Mesenteric fat pad (tissue), 1 donor: ENCODE data around the gene UCKL1. TPM values are rescaled to one million over a fixed set of nuclear protein-coding genes. Genes with fewer than 3 reads are reported as not detected.
"Not testable (repeated sequence)": the region's sequence is repeated elsewhere in the genome, so short reads cannot be mapped to it uniquely, and the experiment has no call there.

Experiments
- DNase-seq: peaks from one replicate; pipeline ENCODE4 v3.0.0-alpha.2; 2020; ENCODE audit warnings: low spot score
- total RNA-seq: library from RNA; stranded (reverse); fragmentation: NEBNext Ultra II Directional; extraction: Animal tissue kit (Norgen Biotek cat#: 25700); gene quantifications from one replicate; pipeline ENCODE4 v1.2.1, GENCODE V29; 2021
- donor health status: DM: yes; HTN: yes; CAD: no.

UCKL1 gene
- total RNA-seq, 1 donor from 2014 or later: 36.0 TPM

DNA sequence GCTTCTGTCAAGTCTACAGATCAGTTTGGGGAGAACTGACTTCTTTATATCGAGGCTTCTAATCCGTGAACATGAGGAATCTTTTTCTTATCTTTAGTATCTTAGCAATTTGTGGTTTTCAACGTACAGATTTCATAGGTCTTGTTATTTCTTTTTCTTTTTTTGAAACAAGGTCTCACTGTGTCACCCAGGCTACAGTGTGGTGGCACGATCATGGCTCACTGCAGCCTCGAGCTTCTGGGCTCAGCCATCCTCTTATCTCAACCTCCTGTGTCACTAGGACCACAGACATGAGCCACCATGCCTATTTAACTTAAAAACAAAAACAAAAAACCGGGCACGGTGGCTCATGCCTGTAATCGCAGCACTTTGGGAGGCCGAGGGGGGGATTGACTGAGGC lies 32.0 kb downstream of the UCKL1 start:
- DNase-seq: no peak

- no peak for DNase-seq
Observed at GRCh38 chr20:63923651-63924050, 32.6 kb downstream of the UCKL1 start.

DNA sequence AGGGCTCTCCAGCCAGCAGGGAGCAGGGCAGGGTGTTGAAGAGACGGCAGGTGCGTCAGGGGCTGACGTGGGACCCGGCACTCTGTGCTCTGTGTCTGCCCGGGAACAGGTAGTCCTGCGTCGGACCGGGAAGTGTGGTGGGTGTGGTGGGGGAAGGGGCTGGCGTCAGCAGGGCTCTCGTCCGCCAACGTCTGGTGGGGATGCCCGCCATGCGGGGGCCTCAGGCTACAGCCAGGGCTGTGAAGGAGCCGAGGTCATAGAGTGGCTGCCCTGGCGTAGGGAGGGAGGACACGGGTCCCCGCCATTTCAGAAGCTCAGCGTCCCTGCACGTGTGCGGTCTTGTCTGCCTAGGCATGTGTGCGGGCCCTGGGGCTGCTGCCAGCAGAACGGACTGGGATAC lies 36.0 kb downstream of the UCKL1 start:
- no peak for DNase-seq

DNA sequence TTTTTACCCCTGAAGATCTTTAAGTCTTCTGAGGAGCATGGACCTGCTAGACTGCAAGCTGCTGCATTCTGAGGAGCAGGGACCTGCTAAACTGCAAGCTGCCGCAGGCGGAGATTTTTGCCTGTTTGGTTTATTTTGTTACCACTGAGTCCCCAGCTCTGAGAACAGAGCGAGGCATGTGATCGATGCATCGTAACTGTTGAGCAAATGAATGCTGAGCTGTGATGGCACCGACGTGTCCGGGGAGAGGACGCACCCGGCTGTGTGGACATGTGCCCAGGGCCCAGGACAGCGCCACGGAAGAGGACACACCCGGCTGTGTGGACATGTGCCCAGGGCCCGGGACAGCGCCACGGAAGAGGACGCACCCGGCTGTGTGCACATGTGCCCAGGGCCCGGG lies 37.1 kb downstream of the UCKL1 start:
- no peak for DNase-seq

DNA sequence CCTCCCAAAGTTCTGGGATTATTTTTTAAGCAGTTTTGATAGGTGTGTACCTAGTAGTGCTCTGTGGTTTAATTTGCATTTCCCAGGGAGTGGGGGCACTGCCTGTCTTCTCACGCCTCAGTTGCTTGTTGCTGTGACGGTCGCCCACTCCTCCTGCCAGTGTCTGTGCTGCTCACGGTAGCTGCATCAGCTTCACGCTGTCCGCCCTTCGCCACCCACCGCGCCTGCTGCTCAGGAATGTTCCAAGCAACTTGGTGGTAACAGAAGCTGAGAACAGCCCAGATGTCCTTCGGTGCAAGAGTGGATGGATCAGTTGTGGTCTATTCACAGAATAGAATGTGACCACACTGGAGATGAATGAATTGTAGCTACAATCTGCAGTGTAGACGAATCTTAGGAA lies 38.4 kb downstream of the UCKL1 start:
- no peak for DNase-seq

DNA sequence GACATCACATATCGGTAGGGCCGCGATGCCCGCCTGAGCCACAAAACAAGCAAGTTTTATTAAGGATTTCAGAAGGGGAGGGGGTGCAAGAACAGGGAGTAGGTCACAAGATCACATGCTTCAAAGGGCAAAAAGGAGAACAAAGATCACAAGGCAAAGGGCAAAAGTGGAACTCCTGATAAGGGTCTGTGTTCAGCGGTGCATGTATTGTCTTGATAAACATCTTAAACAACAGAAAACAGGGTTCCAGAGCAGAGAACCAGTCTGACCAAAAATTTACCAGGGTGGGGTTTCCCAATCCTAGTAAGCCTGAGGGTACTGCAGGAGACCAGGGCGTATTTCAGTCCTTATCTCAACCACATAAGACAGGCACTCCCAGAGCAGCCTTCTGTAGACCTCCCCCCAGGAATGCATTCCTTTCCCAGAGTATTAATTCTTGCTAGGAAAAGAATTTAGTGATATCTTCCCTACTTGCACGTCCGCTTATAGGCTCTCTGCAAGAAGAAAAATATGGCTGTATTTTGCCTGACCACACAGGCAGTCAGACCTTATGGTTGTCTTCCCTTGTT lies 39.8 kb downstream of the UCKL1 start:
- not testable (repeated sequence) for DNase-seq

DNA sequence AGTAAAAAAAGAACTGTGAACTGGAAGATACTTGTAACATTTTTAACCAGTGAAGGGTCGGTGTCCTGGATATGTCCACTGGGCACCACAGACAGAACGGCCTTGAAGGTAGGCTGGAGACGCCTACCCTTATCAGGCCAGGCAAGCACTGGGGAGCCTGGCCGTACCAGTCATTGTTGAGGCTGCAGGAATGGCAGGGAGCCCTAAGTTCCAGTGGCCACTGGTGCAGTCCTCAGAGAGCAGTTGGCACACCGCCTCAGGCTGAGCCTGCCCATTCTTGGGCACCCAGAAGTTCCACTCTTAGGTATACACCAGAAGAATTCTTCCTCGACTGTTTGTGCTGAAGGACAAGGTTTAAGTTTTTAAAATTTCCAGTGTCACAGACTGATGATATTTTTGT lies 40.7 kb downstream of the UCKL1 start:
- no peak for DNase-seq

DNA sequence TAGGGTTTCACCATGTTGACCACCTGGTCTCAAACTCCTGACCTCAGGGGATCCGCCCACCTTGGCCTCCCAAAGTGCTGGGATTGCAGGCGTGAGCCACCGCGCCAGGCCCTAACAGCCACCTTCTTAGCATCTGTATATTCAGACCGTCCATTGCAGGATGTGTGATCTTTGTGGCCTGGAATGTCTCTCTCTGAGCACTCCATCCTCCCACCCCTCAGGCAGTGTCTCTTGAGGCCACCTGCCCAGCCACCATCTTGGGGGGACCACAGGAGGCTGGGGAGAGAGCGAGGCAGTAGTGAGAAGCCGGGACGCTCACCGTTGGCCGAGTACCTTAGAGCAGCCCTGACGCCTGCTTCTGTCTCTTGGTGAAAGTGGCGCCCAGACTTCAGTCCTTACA lies 42.4 kb downstream of the UCKL1 start:
- DNase-seq: no peak

- DNase-seq: no peak
Observed at GRCh38 chr20:63911176-63911575, 45.0 kb downstream of the UCKL1 start.

GRCh38 chr20:63908008-63908682 lies 48.1 kb downstream of the UCKL1 start:
- DNase-seq: no peak

DNA sequence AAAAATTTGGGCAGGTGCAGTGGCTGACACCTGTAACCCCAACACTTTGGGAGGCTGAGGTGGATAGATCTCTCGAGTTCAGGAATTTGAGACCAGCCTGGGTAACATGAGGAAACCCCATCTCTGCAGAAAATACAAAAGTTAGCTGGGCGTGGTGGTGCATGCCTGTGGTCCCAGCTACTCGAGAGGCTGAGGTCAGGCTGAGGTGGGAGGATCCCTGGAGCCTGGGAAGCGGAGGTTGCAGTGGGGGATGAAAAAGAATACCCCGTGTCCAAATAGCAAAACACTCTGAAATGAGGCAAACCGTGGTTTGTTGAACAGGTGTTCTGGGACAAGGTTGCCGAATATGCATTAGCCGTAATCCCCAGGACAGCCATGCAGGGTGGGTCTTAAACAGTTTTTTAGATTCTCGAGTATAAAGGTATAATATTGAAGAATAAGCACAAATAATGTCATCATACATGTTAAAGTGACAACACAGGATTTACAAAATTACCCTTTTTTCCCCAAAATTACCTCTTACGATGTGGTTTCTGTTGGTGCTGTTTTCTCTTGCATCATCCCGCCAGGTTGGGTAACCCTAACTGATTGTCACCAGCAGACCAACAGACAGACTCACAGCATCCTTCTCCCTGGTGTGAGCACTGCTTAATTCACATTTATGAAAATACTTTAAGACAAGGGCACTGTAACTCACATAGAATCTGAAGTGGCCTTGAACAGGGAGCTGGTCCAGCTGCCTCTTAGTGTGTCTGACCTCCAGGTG lies 52.2 kb downstream of the UCKL1 start:
- DNase-seq: no peak

GRCh38 chr20:63900413-63900812 lies 55.8 kb downstream of the UCKL1 start:
- no peak for DNase-seq

DNA sequence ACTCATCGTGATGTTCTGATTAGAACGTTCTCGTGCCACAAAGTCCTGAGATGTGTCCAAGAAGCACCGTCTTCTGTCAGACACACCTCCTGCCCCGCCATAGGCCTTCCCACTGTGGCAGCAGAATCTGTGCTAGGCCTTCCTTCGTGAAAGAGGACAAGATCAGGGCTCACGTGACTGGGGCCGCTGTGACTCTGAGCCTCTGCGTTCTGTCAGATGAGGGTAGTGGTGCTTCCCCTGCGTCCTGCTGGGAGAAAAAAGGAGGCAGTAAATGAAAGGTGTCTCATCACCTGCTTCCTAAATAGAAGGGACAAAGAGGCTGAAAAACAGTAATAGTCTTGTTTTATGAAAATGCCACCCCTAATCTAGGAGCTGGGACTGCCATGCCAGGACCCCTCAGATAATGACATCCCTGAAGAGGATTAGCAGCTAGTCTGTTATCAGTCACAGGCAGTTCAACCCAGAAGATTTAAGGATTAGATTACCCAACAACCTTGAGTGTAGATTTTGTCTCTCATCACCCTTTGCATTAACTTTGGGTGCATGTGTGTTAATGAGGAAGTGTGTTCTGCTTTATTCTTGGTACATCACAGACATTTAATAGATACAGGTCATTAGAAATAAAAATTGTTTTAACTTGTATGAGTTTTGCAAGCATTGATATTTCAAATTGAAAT lies 57.2 kb downstream of the UCKL1 start:
- DNase-seq: no peak

DNA sequence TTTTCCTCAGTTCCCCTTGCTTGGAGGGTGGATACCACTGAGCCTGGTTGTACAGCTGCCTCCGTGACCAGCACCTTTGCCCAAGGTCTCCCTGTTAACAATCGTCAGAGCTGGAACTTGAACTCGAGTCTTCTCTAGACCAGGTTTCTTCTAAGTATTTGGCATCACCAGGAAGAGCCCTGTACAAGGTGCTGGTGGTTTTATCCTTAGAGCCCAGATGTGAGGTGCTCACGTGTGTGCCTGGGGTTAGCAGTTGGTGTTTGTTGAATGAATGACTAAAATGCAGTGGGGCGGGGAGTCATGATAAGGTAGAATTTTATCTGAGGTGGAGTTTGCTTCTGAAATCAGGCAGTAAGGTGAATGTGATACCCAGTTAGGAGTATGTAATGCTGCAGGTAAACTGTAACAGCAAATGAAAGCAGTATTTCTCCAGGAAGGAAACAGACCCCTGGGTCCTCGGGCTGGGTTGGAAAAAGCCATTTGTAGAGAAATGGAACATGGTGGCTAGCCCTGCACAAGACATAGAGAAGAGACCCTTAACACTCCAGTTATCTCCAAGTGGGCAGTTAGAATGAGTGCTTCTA lies 58.1 kb downstream of the UCKL1 start:
- no peak for DNase-seq

DNA sequence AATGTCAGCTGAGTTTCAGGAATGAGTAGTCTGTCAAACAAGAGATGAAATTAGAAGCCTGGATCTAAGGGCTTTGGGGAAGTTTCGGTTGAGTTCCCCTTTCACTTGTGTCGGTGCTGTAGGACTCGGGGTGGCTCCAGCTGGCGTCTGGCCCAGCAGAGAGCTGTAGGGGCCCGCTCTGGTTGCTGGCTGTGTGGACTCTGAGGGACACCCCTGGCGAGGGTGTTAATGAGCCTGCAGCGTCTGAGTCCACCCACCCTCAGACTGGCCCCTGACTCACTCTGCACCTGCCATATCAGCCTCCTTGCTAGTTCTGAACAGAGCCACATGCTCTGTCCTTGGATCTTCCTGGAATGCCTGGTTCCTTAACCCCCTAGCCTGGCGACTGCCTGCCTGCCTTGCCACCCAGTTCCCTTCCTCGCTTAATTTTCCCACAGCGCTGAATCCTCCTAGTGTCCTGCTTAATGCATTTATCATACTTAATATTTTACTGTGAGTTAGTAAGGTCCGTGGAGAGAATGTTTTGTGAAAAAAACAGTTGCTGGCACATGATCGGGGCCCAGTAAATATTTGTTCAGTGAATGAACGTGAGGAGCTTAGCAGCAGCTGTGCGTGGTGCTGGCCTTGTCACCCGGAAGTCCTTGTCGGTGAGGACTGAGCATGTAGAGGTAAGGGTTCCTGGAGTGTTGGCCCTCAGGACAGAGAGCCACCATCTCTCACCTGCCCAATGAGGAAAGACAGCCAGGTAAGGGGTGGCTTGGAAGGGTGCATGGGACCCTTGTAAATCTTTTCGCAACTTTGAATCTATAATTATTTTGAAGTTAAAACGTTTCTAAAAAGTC lies 59.7 kb downstream of the UCKL1 start:
- no peak for DNase-seq

- no peak for DNase-seq
Observed at GRCh38 chr20:63895952-63896263, 60.3 kb downstream of the UCKL1 start.

GRCh38 chr20:63895202-63895951 lies 60.8 kb downstream of the UCKL1 start:
- no peak for DNase-seq

DNA sequence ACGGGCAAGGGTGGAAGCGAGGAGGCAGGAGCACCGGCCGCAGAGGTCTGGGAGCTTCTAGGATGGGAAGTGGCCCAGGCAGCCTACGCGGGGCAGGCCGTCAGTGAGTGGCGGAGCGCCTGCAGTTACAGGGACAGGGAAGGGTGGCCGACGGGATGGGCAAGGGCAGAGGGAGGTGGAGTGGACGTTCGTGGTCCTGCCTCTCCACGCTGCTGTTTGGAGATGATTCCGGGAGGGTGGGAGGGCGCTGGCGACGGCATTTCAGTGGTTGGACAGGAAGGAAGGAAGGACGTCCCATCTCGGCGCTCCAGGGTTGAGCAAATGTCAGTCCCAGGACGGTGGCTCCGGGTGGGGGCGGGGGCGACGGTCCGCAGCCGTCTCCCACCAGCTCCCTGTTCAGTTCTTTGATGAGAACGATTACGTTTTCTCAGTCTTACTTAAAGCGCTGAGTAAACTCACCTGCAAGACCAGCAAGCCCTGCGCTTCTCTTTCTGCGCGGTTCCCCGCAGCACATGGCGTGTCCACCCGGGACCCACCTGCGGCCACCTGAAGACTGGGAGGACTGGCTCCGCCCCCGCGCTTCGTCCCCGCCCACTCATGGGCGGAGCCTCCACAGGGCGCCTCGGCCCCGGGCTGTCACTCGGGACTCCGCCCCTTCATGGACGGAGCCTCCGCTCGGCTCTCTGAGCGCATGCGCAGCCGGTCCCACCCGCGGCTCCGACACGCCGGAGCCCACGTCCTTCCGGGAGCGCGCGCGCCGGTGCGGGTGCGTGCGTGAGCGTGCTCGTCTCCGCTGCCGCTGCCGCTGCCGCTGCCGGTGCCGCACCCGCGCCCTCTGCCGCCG lies 61.6 kb downstream of the UCKL1 start, which contains the start of gene DNAJC5:
TSS of gene DNAJC5 (plus strand) at position 769 of the 844 bp plus-strand sequence. CDS start 33,220 bp downstream, outside the sequence.
- DNase-seq: peak; percentile 99

DNA sequence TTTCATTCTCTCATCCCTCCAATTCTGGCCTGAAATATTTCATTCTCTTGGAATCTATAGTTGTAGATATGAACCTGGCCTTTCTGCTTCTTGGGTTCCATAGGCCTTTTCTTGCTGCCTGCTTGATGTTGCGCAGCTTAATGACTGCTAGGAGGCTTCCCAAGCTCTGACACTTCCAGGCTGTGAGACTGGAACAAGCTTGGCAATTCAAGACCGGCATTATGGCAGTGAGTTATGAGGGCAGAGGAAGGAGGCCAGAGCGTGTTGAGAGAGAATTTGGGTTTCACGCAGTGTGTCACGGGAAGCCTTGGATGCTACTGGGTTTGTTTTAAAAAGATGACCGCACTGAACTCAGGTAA lies 62.2 kb downstream of the UCKL1 start:
- DNase-seq: no peak
